ENCODE data around the gene ACAP3.

ACAP3 gene

GRCh38 chr1:1262758-1263157 is 45.0 kb downstream of the ACAP3 start:
- no peak for DNase-seq (ENCODE audit: extremely low read depth, low read depth)
- TF ChIP-seq CTCF (IDR thresholded peaks at IDR 0.05; ENCODE audit: low read depth, low read length, missing control alignments) = no peak
- H3K4me3 ChIP-seq (replicated peaks; ENCODE audit: low read depth, low read length) = no peak overlapping the region

GRCh38 chr1:1262071-1262470 is 45.7 kb downstream of the ACAP3 start:
- no peak overlapping the region for H3K4me3 ChIP-seq (replicated peaks; ENCODE audit: low read depth, low read length)
- no peak for DNase-seq (ENCODE audit: extremely low read depth, low read depth)
- no peak for TF ChIP-seq CTCF (IDR thresholded peaks at IDR 0.05; ENCODE audit: low read depth, low read length, missing control alignments)

GRCh38 chr1:1260843-1261560 is 46.7 kb downstream of the ACAP3 start:
- no peak for TF ChIP-seq CTCF (IDR thresholded peaks at IDR 0.05; ENCODE audit: low read depth, low read length, missing control alignments)
- no peak for DNase-seq (ENCODE audit: extremely low read depth, low read depth)
- no peak overlapping the region for H3K4me3 ChIP-seq (replicated peaks; ENCODE audit: low read depth, low read length)

- no peak for DNase-seq (ENCODE audit: extremely low read depth, low read depth)
- TF ChIP-seq CTCF (IDR thresholded peaks at IDR 0.05; ENCODE audit: low read depth, low read length, missing control alignments) = no peak
- H3K4me3 ChIP-seq (replicated peaks; ENCODE audit: low read depth, low read length) = no peak overlapping the region
Measured at GRCh38 chr1:1259951-1260600, 47.7 kb downstream of the ACAP3 start.

- no peak for DNase-seq (ENCODE audit: extremely low read depth, low read depth)
- no peak overlapping the region for H3K4me3 ChIP-seq (replicated peaks; ENCODE audit: low read depth, low read length)
- TF ChIP-seq CTCF (IDR thresholded peaks at IDR 0.05; ENCODE audit: low read depth, low read length, missing control alignments) = no peak
Measured at GRCh38 chr1:1259540-1259939, 48.2 kb downstream of the ACAP3 start.

GRCh38 chr1:1259119-1259488 is 48.6 kb downstream of the ACAP3 start:
- no peak for DNase-seq (ENCODE audit: extremely low read depth, low read depth)
- no peak overlapping the region for H3K4me3 ChIP-seq (replicated peaks; ENCODE audit: low read depth, low read length)
- TF ChIP-seq CTCF (IDR thresholded peaks at IDR 0.05; ENCODE audit: low read depth, low read length, missing control alignments) = no peak
